ENCODE measurements around the gene ZFP1.

DNA sequence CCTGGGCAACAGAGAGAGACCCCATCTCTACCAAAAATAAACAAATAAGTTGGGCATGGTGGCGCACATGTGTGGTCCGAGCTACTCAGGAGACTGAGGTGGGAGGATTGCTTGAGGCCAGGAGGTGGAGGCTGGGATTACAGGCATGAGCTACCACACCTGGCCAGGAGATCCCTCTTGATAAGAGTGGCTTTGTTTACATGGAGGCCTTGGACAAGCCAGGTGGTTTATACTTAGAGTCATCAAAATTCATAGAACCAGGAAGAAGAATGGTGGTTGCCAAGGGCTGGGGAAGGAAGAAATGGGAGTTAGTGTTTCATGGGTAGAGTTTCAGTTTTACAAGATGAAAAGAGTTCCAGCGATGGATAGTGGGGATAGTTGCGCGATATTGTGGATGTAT, 8.8 kb upstream of the ZFP1 start:
- TF ChIP-seq, protein P1, sequence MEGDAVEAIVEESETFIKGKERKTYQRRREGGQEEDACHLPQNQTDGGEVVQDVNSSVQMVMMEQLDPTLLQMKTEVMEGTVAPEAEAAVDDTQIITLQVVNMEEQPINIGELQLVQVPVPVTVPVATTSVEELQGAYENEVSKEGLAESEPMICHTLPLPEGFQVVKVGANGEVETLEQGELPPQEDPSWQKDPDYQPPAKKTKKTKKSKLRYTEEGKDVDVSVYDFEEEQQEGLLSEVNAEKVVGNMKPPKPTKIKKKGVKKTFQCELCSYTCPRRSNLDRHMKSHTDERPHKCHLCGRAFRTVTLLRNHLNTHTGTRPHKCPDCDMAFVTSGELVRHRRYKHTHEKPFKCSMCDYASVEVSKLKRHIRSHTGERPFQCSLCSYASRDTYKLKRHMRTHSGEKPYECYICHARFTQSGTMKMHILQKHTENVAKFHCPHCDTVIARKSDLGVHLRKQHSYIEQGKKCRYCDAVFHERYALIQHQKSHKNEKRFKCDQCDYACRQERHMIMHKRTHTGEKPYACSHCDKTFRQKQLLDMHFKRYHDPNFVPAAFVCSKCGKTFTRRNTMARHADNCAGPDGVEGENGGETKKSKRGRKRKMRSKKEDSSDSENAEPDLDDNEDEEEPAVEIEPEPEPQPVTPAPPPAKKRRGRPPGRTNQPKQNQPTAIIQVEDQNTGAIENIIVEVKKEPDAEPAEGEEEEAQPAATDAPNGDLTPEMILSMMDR (IDR thresholded peaks at IDR 0.05), result no peak
- TF ChIP-seq POLR2AphosphoS5 (IDR thresholded peaks at IDR 0.05), result no peak
- TF ChIP-seq POLR2A (IDR thresholded peaks at IDR 0.05), result no peak
